ENCODE data around the gene ELMO3.

ELMO3 gene

GRCh38 chr16:67199011-67199807 lies at the start of gene ELMO3:
Gene ELMO3, plus strand, starts transcription at chr16:67199131. Its CDS starts 196 bp downstream, at chr16:67199327.
- no peak for DNase-seq

GRCh38 chr16:67149276-67150046 lies 49.5 kb upstream of the ELMO3 start:
- no peak for DNase-seq

- no peak for DNase-seq
Observed at GRCh38 chr16:67150047-67150832, 48.7 kb upstream of the ELMO3 start.

GRCh38 chr16:67150833-67151396 lies 48.0 kb upstream of the ELMO3 start, which contains the start of gene B3GNT9:
Gene B3GNT9, minus strand, starts transcription at chr16:67150998. Its CDS starts 513 bp downstream, at chr16:67150485.
- no peak for DNase-seq

- no peak for DNase-seq
Observed at GRCh38 chr16:67151431-67152097, 47.4 kb upstream of the ELMO3 start.

GRCh38 chr16:67154578-67155294 lies 44.2 kb upstream of the ELMO3 start:
- DNase-seq = no peak

GRCh38 chr16:67155295-67156142 lies 43.4 kb upstream of the ELMO3 start:
- DNase-seq = peak; percentile 57

GRCh38 chr16:67156143-67156844 lies 42.6 kb upstream of the ELMO3 start:
- DNase-seq = no peak

GRCh38 chr16:67157106-67157748 lies 41.7 kb upstream of the ELMO3 start:
- no peak for DNase-seq

GRCh38 chr16:67157892-67158635 lies 40.9 kb upstream of the ELMO3 start:
- DNase-seq = no peak

- DNase-seq = no peak
Observed at GRCh38 chr16:67158637-67159600, 40.0 kb upstream of the ELMO3 start.

- no peak for DNase-seq
Observed at GRCh38 chr16:67161595-67162058, 37.3 kb upstream of the ELMO3 start.

- DNase-seq = no peak
Observed at GRCh38 chr16:67162506-67163163, 36.3 kb upstream of the ELMO3 start.

GRCh38 chr16:67163164-67163998 lies 35.5 kb upstream of the ELMO3 start:
- peak; percentile 70 for DNase-seq

- DNase-seq = no peak
Observed at GRCh38 chr16:67163999-67164558, 34.9 kb upstream of the ELMO3 start.
